Ecto neural progenitor cell (in vitro differentiated cells): ENCODE measurements around the gene CLRN1.
"Not testable (repeated sequence)": the region's sequence is repeated elsewhere in the genome, so short reads cannot be mapped to it uniquely, and the experiment has no call there.

Source experiments
- DNase-seq: peaks from one replicate; pipeline ENCODE4 v3.0.0-alpha.2; 2018; ENCODE audit warnings: low spot score

CLRN1 gene, protein sequence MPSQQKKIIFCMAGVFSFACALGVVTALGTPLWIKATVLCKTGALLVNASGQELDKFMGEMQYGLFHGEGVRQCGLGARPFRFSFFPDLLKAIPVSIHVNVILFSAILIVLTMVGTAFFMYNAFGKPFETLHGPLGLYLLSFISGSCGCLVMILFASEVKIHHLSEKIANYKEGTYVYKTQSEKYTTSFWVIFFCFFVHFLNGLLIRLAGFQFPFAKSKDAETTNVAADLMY

GRCh38 chr3:150972366-150973071 lies at the start of gene CLRN1:
CLRN1 (minus strand) TSS chr3:150972727; CDS start chr3:150972708, 19 bp downstream.
- DNase-seq: no peak

GRCh38 chr3:151016478-151016795 lies 43.9 kb upstream of the CLRN1 start:
- DNase-seq: no peak

DNA sequence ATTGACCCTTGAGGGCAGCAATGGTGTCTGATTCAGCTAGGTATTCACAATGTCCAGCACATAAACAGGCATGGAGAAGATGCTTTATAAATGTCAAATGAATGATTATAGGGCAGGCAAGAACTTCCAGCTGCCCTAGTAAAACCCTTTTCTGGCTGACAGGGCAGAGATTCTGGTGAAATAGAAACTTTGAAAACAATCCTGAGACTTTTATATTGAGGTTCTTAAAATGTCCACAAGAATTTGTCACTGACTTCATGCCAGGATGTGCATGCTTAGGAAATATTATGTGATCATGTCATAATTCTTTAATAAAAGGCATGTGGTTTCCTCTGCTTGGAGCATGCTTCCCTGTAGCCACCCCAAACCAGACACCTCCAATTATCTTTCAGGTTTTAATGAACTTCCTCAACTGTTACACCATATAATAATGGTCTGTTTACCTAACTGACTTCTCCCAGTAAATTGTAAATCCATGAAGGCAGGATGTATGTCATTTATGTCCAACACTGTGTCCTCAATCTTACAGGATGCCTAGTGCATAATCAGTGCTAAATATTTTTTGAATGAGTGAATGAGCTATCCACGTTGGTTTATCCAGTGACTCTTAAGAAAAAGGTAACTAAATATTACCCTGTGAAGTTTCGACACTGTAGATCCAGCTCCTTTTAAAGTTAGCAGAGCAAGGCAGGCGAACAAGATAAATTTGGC lies 43.4 kb upstream of the CLRN1 start:
- DNase-seq: no peak

- no peak for DNase-seq
These were observed 42.7 kb upstream of the CLRN1 start for GRCh38 chr3:151015181-151015580.

DNA sequence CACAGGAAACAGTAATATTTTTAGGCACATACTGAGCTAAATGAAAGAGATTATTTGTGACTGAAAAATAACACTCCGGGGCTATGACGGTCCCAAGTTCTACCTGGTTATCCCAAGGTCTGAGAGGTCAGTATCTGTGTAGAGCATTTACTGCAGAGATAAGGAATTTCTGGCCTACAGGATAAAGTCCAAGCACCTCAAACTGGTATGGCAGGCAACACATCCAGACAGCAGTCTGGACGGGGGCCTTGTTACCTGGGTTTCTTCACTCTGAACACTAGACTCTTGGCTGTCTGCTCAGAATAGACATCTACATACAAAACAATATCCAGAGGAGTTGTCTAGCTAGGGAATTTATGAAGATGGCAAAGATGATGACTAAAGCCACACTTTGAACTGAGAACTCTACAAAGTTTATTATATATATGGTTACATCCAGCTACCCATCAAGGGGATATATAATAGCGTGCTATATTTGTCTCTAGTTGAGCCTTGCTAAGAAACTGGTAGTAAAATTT lies 42.0 kb upstream of the CLRN1 start:
- DNase-seq: no peak

DNA sequence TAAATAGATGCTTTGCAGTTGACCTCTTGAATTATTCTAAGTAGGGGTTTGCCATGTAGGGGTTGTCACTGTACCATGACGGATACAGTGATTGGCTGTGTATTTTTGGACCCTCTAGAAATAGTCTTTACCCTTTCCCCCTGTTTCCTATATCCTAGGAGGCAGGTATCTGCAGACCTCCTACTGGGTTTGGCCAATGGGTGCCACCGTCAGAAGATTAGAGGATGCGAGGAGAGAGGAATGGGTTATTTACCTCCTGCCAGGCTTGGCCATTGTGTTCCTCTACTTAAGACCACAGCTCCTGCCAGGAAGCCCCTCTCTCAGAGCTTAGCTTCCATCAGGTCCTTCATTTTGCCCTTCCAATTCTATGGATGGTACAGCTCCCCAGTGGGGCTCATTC lies 40.2 kb upstream of the CLRN1 start:
- no peak for DNase-seq

DNA sequence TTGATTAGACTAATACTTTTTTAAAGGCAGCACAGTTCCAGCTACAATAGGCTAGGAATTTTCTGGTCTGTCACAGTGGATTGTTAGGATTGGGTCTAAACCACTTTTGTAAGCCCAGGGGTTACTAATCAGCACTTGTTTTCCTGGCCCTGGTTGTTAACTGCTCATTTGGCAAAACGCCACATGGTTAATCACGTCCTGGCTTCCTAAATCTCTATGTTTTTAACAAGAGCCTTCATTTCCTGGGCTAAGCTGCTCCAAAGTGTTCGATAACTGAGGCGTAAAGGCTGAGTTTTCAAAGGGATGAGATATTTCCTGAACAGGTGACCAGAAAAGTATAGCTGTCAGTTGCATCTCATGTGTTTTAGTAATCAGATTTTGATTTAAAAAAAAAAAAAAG lies 38.9 kb upstream of the CLRN1 start:
- no peak for DNase-seq

- no peak for DNase-seq
These were observed 37.5 kb upstream of the CLRN1 start for GRCh38 chr3:151009981-151010380.

DNA sequence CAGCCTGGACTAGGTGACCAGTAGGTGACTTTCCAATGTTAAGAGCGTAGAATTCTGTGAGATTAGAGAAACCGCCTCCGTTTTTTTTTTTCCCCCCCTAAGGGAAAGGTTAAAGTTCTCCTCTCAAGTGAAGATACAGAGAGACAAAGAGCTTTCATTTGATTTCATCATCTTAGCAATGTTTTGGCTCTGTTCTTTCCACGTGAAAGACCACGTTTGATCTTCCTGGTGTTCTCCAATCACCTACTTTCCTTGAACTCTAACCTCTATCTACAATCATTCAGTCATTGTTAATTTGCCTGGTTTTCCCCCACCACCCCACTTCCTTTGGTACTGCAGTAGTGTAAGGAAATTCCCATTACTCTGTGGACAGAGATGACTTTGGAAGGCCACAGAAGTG lies 36.9 kb upstream of the CLRN1 start:
- no peak for DNase-seq

DNA sequence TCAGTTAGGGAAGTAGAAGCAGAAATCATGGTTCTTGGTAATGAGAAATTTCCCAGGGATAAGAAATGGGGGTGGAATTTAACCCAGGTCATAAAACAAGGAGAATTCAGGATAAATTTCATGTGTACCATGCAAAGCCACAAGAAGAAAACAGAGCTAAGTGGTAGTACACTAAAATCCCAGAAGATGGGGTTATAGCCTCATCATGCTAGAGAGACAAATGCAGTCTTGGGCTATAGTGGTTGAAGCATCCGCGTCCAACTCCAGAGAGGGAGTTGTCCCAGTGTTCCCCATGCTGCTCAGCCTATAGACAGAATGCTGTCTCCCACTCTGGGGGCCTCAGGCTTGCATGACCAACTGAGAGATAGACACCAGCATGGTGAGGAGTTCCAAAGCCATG lies 36.2 kb upstream of the CLRN1 start:
- DNase-seq: no peak

DNA sequence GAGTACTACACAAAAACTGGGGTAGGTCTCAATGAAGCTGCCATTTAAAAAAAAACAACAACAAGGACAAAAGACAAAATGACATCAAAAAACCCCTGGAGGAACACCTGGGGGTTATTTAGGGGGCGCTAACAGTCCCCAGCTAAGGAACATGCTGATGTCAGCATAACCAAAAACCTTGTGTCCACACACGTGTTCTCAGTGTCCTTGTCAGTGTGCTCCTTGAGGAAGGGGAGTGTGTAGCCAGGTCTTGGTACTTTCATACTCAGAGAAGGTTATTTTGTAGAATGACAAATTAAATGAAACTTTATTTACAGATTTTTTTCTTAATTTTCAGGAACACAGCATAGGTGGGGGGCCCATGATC lies 31.2 kb upstream of the CLRN1 start:
- DNase-seq: no peak

GRCh38 chr3:151003029-151003767 lies 30.7 kb upstream of the CLRN1 start:
- DNase-seq: no peak

DNA sequence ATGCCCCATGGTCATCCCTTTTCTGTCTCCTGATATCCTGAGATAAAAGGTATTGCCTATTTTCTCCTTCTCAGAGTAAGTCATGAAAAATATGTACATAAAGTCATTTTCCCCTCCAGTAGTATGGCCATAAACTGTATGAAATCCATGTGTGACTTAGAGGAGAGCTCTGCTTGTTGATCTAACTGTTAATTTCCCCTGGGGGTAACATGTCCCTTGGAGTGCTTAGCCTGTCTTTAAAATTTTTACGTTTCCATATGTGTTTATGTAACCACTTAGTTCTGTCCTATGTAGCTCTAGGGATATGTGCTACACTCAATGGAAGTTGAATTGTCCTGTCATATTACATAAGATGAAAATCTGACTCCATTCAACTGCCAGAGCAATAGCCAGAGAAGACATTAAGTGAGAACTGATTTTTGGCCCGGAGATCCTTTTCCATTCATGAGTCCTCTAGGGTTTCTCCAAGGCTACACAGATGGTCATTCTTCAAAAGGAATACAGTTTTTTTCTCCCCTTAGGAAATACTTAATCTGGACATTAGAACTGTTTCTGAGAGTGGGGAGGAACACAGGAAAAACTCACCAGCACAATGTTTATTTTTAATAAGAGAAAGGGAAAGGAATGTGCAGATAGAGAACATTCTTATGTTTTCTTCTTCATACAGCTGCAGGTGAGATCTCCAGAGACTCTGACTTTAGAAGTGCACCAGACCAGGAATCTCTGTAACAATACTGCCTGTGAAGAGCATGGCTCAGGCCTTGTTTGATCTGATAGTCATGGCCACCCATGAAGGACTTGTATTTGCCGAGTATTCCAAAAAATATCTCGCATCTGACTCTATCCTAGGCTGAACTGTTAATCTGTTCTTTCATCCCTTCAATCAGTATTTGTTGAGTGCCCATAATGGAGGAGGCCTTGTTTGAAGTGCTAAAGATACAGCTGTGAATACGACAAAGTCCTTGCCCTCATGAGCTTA lies 29.8 kb upstream of the CLRN1 start:
- no peak for DNase-seq

DNA sequence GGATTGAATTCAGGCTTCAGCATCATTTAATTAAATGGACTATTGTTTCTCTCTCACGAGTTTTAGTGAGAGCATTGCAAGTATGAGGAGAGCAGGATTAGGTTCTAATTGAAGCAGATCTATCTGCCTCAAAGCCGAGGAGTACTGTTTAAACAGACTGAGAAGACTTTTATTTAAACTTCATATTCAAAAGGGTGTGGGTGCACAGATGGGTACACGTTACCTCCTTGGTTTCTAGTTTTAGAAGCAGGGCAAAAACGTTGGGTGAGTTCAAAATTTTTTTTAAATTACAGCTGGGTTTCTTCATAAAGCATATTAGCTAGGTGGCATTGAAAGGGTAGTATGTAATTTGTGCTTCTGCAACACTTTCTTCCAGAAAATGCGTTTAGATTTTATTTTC lies 26.5 kb upstream of the CLRN1 start:
- DNase-seq: no peak

- DNase-seq: no peak
These were observed 24.2 kb upstream of the CLRN1 start for GRCh38 chr3:150996731-150997130.

DNA sequence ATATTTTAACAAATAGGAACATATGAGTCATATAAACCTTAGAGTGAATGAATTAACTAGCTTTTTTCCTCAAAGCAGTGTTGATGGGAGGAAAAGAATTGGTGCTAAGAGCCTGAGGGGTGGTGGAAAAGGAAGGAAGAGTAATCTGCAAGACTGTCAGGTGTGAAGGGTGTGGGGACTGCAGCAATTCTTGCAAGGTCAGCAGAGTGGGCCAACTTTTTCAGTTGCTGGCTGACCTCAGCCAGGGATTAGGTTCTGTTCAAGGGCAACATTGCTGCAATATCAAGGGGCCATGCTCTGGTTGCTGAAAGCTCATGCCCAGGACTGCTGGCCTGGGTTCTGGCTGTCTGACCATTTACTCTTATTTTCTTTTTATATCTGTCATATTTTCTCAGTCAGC lies 23.0 kb upstream of the CLRN1 start:
- no peak for DNase-seq

DNA sequence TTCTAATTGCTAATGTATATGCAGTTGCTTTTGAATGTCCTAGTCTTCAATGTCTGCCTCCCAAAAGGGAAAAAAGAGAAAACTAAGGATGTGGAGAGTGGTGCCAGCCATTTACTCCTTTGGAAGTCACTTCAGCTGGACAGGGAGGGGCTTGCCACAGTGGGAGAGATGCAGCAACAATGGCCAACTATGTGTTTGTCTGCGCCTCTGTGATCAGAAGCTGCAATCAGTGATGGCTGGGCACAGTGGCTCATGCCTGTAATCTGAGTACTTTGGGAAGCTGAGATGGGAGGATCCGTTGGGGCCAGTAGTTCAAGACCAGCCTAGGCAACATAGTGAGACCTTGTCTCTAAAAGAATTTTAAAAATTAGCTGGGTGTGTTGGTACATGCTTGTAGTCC lies 16.7 kb upstream of the CLRN1 start:
- DNase-seq: no peak

- not testable (repeated sequence) for DNase-seq
These were observed 15.9 kb upstream of the CLRN1 start for GRCh38 chr3:150988395-150988794.

GRCh38 chr3:150985711-150986110 lies 13.2 kb upstream of the CLRN1 start:
- DNase-seq: no peak

DNA sequence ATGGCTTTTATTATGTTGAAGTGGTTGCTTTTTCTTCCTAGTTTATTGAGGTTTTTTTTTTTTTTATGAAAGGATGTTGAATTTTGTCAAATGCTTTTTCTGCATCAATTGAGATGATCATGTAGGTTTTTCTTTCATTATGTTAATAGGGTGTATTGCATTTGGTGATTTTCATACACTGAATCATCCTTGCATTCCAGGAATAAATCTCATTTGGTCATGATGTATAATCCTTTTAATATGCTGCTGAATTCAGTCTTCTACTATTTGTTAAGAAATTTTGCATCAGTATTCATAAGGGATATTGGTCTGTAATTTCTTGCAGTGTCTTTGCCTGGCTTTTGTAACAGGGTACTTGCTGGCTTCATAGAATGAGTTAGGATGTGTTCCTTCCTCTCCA lies 11.5 kb upstream of the CLRN1 start:
- no peak for DNase-seq

DNA sequence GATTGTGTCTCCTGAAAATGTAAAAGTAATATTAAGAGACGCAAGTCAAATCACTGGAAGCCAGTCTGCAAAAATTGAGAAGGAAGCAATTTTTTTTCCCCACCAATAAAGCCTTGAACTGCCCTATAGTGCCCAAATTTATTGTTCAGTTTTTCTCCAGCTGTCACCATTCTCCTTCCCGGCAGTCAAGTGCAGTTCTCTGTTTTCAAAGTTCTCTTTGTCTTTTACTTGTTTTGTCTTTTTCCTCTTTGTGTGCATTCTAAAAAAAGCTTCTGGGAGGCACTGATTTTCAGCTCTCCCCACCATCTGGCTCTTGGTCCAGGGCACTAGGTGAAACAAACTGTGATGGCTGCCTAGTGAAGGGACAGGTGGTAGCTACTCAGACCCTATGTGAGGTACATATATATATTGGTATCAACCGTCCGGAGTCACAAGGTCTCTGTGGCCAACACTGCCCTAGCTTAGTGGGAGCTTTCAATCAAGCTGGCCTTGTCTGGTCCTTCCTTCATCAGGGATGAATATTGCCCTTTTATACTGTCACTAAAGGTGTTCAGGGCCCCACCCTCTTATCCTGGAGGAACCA lies 6.1 kb upstream of the CLRN1 start:
- DNase-seq: no peak
